LNCAP (cell line): ENCODE measurements around the gene PTPRN2.

Experiments
- CTCF ChIP-seq: fragments of 450-650 bp; IDR thresholded peaks from 2 replicates; pipeline ENCODE4 v1.5.1; 2017; ENCODE audit warnings: mild to moderate bottlenecking

The PTPRN2 gene

GRCh38 chr7:158255156-158255555 is 332.5 kb downstream of the PTPRN2 start:
- no peak for TF ChIP-seq CTCF

GRCh38 chr7:158252837-158253669 is 334.6 kb downstream of the PTPRN2 start:
- TF ChIP-seq CTCF, result no peak

DNA sequence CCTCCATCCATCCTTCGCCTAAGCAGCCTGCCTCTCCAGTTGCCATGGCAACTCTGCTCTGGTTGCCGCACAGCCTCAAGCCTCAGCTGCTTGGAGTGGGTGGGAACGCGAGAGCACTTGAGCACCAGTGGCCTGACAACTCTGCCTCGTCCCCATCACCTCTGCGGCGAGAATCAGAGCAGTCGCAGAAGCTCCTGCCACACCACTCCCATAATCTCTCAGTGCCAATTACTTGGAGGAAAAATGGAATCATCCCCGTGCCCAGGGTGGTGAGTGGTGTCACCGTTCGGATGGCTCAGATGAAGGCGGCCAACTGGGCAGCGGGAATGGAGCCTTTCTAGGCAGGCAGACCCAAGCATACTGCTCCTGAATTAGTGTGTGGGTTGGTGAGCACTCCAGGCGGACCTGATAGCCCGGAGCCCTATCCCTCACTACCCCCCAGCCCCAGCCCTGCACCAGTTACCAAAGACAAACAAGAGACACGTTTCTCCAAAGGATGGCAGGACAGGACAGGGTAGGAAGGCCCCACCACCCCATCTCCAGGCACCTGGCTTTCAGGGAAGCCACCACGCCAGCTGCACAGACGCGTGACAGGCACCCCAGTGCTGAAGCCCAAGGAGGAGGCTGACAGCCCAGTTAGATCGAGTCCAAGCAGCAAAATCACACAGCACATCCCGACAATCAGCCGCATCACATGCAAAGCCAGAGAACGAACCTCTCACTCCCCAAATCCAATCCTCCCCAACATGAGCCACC is 335.4 kb downstream of the PTPRN2 start:
- no peak for TF ChIP-seq CTCF

GRCh38 chr7:158251061-158251965 is 336.3 kb downstream of the PTPRN2 start:
- no peak for TF ChIP-seq CTCF

- TF ChIP-seq CTCF, result no peak
Observed at GRCh38 chr7:158249692-158250091, 337.9 kb downstream of the PTPRN2 start.

GRCh38 chr7:158248816-158249215 is 338.8 kb downstream of the PTPRN2 start:
- TF ChIP-seq CTCF, result no peak
